ENCODE results near the gene ADAM22.

DNA sequence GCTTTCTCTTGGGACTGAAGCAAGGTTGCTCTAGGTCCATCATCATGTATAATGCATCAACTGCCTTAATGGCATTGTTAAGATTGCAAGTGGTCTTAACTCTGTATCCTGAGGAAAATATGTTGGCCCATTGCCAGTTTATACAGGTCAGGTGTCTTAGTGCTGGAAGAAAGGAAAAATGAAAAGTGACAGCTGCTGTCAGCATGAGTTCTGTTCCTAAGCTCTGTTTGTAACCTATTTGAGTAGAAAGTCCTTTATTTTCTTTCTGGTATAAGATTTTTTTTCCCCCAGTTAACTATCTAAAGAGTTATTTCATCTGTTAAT lies 158.6 kb downstream of the ADAM22 start:
- TF ChIP-seq, protein P1, sequence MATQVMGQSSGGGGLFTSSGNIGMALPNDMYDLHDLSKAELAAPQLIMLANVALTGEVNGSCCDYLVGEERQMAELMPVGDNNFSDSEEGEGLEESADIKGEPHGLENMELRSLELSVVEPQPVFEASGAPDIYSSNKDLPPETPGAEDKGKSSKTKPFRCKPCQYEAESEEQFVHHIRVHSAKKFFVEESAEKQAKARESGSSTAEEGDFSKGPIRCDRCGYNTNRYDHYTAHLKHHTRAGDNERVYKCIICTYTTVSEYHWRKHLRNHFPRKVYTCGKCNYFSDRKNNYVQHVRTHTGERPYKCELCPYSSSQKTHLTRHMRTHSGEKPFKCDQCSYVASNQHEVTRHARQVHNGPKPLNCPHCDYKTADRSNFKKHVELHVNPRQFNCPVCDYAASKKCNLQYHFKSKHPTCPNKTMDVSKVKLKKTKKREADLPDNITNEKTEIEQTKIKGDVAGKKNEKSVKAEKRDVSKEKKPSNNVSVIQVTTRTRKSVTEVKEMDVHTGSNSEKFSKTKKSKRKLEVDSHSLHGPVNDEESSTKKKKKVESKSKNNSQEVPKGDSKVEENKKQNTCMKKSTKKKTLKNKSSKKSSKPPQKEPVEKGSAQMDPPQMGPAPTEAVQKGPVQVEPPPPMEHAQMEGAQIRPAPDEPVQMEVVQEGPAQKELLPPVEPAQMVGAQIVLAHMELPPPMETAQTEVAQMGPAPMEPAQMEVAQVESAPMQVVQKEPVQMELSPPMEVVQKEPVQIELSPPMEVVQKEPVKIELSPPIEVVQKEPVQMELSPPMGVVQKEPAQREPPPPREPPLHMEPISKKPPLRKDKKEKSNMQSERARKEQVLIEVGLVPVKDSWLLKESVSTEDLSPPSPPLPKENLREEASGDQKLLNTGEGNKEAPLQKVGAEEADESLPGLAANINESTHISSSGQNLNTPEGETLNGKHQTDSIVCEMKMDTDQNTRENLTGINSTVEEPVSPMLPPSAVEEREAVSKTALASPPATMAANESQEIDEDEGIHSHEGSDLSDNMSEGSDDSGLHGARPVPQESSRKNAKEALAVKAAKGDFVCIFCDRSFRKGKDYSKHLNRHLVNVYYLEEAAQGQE (tag by site-specific recombination; IDR thresholded peaks at IDR 0.05) = no peak
- TF ChIP-seq, protein P2, sequence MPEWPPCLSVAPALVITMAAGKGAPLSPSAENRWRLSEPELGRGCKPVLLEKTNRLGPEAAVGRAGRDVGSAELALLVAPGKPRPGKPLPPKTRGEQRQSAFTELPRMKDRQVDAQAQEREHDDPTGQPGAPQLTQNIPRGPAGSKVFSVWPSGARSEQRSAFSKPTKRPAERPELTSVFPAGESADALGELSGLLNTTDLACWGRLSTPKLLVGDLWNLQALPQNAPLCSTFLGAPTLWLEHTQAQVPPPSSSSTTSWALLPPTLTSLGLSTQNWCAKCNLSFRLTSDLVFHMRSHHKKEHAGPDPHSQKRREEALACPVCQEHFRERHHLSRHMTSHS (tag by site-specific recombination; IDR thresholded peaks at IDR 0.05) = no peak
- TF ChIP-seq KLF16 (tag by site-specific recombination; IDR thresholded peaks at IDR 0.05) = no peak

Data from HEK293 (cell line).